NCI-H345 treated with DMSO at 0.1 percent for 48 hours (cell line): Measurements from ENCODE around the gene SLC22A31.
"Not testable (repeated sequence)": the region's sequence is repeated elsewhere in the genome, so short reads cannot be mapped to it uniquely, and the experiment has no call there.

Experiments used
- DNase-seq: peaks from one replicate; lab custom pipeline; 2025; ENCODE audit not compliant: unreplicated experiment; lab: John Stamatoyannopoulos, UW

SLC22A31 gene

DNA sequence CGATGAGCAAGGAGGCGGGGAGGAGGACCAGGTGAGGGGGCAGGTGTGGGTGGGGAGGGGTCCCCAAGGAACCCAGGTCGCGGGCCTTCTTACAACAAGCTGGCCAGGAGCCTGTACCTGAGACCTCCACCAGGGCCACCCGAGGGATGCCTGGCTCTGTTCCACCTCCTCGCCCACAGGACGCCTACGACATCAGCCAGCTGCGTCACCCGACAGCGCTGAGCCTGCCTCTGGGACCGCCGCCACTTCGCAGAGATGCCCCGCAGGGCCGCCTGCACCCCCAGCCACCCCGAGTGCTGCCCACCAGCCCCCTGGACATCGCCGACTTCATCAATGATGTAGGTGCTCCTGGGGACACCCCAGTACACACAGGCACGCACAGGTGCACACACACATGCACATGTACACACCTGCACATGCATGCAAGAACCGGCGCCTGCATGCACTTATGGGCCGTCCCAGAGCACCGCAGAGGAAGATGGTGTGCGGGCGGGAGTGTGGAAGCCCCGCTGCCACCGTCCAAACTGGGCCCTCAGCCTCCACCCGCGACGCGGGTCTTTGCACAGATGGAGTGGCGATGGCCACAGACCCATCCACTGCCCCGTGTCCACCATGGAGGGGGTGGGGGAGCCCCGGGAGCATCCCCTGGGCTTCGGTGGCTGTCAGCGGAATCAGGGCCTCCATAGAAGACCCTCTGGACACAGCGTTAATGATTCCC, 6.6 kb downstream of the SLC22A31 start:
- DNase-seq: no peak

- no peak for DNase-seq
Measured at GRCh38 chr16:89192956-89193575, 7.3 kb downstream of the SLC22A31 start.

- DNase-seq: not testable (repeated sequence)
Measured at GRCh38 chr16:89192186-89192955, 8.0 kb downstream of the SLC22A31 start.

DNA sequence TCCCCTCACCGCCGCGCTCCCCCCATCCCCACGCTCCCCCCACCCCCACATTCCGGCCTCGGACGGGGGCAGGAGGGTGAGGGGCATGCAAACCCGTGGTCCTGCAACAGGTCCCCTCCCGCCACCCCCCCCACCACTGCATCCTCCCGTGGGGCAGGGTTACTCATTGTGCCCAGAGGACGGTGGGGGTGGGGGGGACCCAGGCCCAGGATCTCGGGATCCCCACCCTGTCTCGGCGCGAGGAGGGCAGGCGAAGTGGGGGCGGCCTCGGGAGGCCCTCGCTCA, 8.5 kb downstream of the SLC22A31 start:
- no peak for DNase-seq

GRCh38 chr16:89191033-89191900, 9.1 kb downstream of the SLC22A31 start:
- no peak for DNase-seq

GRCh38 chr16:89190150-89190958, 10.0 kb downstream of the SLC22A31 start:
- DNase-seq: no peak

DNA sequence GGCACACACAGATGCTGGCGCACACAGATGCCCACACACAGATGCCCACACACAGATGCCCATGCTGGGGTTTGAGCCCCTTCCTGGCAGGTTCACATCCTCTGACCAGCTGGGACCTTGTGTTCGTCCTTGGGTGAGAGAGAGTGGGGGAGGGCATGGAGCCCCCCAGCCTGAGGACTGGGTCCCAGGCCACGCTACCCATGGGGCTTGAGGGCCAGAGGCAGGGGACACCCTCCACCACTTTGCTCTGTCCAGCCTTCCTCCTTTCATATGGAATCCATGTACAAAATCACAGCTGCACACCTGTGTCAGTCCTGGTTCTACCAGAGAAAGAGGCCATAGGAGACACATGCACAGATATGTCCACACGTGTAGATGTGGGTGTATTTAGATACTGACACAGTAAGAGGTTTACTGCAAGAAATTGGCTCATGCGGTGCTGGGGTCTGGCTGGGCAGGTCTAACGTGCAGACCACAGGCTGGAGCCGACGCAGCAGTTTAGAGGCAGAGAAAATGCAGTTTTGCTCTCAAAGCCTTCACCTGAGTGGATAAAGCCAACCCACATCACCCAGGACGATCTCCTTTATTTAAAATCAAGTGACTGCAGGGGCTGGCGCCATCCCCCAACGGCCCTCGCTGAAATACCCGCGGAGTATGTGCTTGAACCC, 10.8 kb downstream of the SLC22A31 start:
- no peak for DNase-seq

- DNase-seq: not testable (repeated sequence)
Measured at GRCh38 chr16:89188471-89189357, 11.6 kb downstream of the SLC22A31 start.

DNA sequence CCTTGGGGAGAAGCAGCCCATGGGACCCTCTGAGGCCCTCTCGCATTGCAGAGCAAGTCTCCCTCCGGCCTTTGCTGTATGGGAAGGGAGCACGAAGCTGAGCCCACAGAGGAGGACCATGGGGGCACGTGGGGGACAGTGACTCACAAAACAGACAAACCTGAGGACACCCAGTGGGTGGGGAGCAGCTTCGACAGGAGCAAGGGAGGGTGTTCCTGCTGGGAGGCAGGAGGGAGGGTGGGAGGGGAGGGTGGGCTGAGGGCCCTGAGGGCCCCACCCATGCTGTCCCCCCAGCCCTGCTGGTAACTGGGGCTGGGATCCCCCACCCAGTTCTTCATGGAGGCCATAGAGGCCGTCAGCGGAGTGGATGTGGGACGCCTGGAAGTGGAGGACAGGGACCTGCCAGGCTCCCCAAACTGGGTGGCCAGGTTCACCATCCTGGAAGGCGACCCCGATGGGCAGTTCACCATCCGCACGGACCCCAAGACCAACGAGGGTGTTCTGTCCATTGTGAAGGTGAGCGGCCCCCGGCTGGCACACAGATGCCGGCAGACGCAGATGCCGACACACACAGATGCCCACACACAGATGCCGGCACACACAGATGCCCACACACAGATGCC, 12.5 kb downstream of the SLC22A31 start:
- no peak for DNase-seq

DNA sequence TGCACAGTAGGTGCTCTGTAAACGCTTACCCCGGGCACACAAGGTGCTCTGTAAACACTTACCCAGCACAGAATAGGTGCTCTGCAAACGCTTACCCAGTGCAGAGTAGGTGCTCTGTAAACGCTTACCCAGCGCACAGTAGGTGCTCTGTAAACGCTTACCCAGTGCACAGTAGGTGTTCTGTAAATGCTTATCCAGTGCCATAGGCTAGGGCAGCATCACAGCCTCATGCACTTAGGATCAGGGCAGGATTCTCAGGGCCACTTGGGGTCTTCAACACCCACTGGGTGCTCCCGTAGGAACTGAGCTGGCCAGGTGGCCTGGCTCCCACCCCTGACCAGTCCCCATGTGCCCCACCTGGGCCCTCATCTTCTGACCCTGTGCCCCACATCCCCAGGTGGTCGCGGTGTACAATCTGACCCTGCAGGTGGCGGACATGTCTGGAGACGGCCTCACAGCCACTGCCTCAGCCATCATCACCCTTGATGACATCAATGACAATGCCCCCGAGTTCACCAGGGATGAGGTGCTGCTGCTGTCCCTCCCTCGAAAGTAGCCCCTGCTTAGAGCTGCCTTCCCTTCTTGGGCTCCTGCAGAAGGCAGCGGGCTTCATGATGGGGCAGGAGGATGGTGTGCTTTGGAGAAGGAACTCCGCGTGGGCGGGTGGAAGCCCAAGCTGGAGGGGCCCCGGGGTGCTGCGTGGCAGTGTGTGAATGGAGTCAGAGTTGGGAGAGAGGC, 13.1 kb downstream of the SLC22A31 start:
- no peak for DNase-seq

- DNase-seq: not testable (repeated sequence)
Measured at GRCh38 chr16:89186593-89187031, 13.7 kb downstream of the SLC22A31 start.

GRCh38 chr16:89185887-89186592, 14.3 kb downstream of the SLC22A31 start:
- DNase-seq: not testable (repeated sequence)

- DNase-seq: no peak
Measured at GRCh38 chr16:89184933-89185794, 15.2 kb downstream of the SLC22A31 start.

GRCh38 chr16:89184677-89184932, 15.7 kb downstream of the SLC22A31 start:
- DNase-seq: no peak

DNA sequence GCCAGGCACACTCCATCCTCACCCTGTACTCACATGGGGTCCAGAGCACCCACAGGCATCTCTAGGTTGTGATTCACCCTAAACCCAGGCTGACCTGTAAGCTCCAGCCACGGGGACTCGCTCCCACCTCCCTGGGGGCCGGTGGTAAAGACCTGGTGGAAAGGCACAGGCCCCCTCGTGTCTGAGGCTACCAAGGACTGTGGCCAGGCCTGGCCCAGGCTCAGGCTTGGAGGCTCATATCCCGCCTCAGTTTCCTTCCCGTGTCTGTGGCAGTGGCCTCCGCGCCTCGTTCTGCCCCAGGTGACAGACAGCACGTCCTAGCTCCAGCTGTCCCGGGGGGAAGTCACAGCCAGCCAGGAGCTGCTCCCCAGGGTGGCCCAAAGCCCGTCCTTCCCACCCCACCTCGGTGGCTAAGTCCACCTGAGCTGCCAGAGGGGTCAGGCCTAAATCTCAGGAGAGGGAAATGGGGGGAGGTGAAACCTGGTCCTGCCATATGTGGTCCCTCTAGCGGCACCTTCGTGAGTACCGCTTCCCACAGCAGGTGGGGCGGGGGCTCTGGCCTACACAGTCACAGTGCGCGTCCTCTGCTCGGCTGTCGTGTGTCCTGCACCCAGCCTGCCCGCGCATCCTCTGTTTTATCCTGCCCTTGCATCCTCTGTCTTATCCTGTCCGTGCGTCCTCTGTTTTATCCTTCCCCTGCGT, 16.2 kb downstream of the SLC22A31 start:
- DNase-seq: no peak

DNA sequence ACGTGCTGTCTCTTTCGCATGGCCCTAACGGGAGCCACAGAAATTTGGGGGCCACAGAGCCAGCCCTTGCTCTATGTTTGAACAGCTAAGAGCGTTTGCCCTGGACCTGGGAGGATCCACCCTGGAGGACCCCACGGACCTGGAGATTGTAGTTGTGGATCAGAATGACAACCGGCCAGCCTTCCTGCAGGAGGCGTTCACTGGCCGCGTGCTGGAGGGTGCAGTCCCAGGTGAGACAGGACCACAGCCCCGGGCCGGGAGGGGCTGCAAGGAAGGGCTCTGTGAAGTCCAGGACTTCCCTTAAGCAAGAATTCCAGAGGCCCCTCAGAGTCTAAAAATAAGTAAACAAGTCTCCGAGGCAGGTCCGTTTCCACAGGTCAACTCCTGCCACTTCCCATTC, 16.9 kb downstream of the SLC22A31 start:
- no peak for DNase-seq
